Omental fat pad (tissue), 4 donors: ENCODE data around the gene ACBD6. TPM values are rescaled to one million over a fixed set of nuclear protein-coding genes. Genes with fewer than 3 reads are reported as not detected.

Experiments used
- ATAC-seq: fragments of 150-250 bp; one replicate; pipeline ENCODE4 v1.9.1; 2016; ENCODE audit warnings: mild to moderate bottlenecking, moderate library complexity; ENCODE audit not compliant: low FRiP score
- DNase-seq: peaks from one replicate; pipeline ENCODE4 v3.0.0-alpha.2; 2019; ENCODE audit warnings: low spot score
- total RNA-seq, 4 donors: library from RNA; depleted of rRNA; stranded (reverse); fragments of >200 nt; gene quantifications; one replicate each; pipeline ENCODE4 v1.1.0, GENCODE V29; 2016
- TF ChIP-seq, protein P1 (sequence below), 3 donors: fragments of 450-650 bp; IDR thresholded peaks; one replicate each; pipeline ENCODE4 v1.5.1; 2016 to 2017; ENCODE audit warnings: antibody characterized with exemption in 3 of 3, mild to moderate bottlenecking in 3 of 3, moderate library complexity in 2 of 3

Gene ACBD6
- total RNA-seq, 4 donors from 2014 or later = 30.0 to 46.2 (median 38.9) TPM

- DNase-seq (no peak), ATAC-seq (no peak)
Observed at GRCh38 chr1:180269645-180270529, 232.5 kb downstream of the ACBD6 start.

DNA sequence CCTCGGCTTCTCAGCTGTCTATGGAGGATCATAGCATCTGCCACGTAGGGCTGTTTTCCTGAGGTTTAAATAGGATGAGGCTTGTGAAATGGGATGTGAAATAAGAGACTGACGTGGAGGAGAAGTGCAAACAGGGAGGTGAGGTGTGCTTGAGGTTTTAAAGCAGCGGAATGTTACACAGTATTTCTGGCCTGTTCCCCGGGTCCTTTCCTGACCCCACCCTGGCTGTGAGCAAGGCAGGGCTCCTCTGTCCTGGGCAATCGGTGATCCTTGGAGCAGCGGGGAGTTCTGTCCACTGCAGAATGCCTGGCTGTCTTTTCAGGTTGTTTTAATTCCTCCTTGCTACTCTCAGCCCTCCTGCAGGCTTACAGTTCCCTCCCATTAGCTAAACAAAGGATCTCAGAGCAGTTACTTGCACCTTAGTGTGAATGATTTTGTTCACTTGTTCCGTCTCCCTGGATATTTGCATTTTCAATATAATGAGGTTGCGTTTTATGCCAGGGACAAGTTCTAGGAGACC is 233.8 kb downstream of the ACBD6 start:
- TF ChIP-seq, protein P1, sequence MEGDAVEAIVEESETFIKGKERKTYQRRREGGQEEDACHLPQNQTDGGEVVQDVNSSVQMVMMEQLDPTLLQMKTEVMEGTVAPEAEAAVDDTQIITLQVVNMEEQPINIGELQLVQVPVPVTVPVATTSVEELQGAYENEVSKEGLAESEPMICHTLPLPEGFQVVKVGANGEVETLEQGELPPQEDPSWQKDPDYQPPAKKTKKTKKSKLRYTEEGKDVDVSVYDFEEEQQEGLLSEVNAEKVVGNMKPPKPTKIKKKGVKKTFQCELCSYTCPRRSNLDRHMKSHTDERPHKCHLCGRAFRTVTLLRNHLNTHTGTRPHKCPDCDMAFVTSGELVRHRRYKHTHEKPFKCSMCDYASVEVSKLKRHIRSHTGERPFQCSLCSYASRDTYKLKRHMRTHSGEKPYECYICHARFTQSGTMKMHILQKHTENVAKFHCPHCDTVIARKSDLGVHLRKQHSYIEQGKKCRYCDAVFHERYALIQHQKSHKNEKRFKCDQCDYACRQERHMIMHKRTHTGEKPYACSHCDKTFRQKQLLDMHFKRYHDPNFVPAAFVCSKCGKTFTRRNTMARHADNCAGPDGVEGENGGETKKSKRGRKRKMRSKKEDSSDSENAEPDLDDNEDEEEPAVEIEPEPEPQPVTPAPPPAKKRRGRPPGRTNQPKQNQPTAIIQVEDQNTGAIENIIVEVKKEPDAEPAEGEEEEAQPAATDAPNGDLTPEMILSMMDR (IDR thresholded peaks at IDR 0.05) = no peak
- DNase-seq = no peak
- no peak for ATAC-seq

More at GRCh38 chr1:180269645-180270529, 232.5 kb downstream of the ACBD6 start:
- TF ChIP-seq, protein P1 (IDR thresholded peaks at IDR 0.05) = no peak

DNA sequence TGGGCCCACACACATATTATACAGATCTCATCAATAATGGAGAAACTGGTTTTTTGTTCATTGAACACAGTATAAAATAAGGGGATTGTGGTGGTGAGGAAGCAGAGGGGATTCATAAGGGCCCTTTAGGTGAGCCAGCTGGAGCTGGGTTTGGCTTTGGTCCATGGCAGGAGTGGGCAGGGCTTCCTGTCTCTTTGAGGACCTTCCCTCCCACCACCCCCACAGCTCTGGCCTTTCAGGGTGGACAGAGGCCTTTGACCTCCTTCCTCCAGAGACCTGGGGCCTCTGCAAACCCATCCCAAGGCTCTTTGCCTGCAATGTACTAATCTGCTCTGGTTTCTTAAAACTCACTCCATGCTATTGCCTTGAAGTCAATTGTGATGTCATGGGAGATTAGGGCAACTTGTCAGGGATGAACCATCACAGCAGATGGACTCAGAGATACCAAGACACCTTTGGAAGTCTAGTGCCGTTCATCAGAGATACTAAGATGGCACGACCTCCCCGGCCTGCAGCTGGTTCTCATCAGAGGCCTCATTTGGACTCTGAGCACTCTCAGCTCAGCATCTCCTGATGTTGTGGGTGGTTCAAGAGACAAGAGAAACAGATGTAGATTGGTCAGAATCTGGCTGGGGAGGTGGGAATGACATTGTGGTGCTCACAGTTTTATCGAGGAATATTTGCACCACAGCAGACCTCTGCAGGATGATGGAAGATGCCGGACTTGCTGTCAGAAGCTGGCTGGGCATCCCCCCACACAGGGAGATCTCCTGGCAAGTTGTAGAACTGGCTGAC is 234.4 kb downstream of the ACBD6 start:
- ATAC-seq (no peak), DNase-seq (no peak)
- TF ChIP-seq, protein P1 (IDR thresholded peaks at IDR 0.05) = no peak

GRCh38 chr1:180267211-180267561 is 235.2 kb downstream of the ACBD6 start:
- no peak for ATAC-seq
- TF ChIP-seq, protein P1 (IDR thresholded peaks at IDR 0.05) = no peak
- no peak for DNase-seq

GRCh38 chr1:180266275-180267210 is 235.8 kb downstream of the ACBD6 start:
- no peak for ATAC-seq
- no peak for DNase-seq
- TF ChIP-seq, protein P1 (IDR thresholded peaks at IDR 0.05) = no peak

- DNase-seq (no peak), ATAC-seq (no peak)
- TF ChIP-seq, protein P1 (IDR thresholded peaks at IDR 0.05) = no peak
Observed at GRCh38 chr1:180265871-180266270, 236.5 kb downstream of the ACBD6 start.
